Fibroblast of lung (primary cell): ENCODE measurements around the gene TGM6. TPM values are rescaled to one million over a fixed set of nuclear protein-coding genes. Genes with fewer than 3 reads are reported as not detected.

Experiments used
- DNase-seq, 2 donors: peaks; one replicate each; pipeline versions ENCODE4 v3.0.0 to v3.0.0-alpha.2; 2010; ENCODE audit warnings: low read depth in 2 of 2
- H2AFZ ChIP-seq: 2 replicates; pipeline ENCODE4 v1.5.1; 2012; ENCODE audit warnings: low read length, control low read depth, inconsistent platforms
- H3K27ac ChIP-seq: 2 replicates; pipeline ENCODE4 v1.5.1; 2011; ENCODE audit warnings: low read length, control low read depth; ENCODE audit not compliant: insufficient read depth
- H3K27me3 ChIP-seq: 2 replicates; pipeline ENCODE4 v1.5.1; 2011; ENCODE audit warnings: mild to moderate bottlenecking, low read length; ENCODE audit not compliant: control insufficient read depth, insufficient read depth
- H3K36me3 ChIP-seq: 2 replicates; pipeline ENCODE4 v1.5.1; 2011; ENCODE audit warnings: low read length; ENCODE audit not compliant: control insufficient read depth, insufficient read depth
- H3K4me1 ChIP-seq: 2 replicates; pipeline ENCODE4 v1.5.1; 2011; ENCODE audit warnings: low read length; ENCODE audit not compliant: control insufficient read depth, insufficient read depth; ENCODE audit errors: extremely low read depth
- H3K4me2 ChIP-seq: 2 replicates; pipeline ENCODE4 v1.5.1; 2011; ENCODE audit warnings: low read length, control low read depth; ENCODE audit not compliant: insufficient read depth; ENCODE audit errors: extremely low read depth
- H3K4me3 ChIP-seq, 4 experiments: fragments of 200-600 bp in 1 of 4; sonication (generic) in 1 of 4; replicated peaks in 1 of 4; 2 replicates each; pipeline ENCODE4 v1.5.1; 2011 to 2016; ENCODE audit warnings: low read length in 4 of 4, low read depth in 3 of 4, mild to moderate bottlenecking in 3 of 4, control low read depth in 2 of 4, inconsistent platforms in 1 of 4, mixed read lengths in 1 of 4; ENCODE audit not compliant: insufficient read depth in 1 of 4; ENCODE audit errors: control extremely low read depth in 1 of 4
- H3K79me2 ChIP-seq: 2 replicates; pipeline ENCODE4 v1.5.1; 2012; ENCODE audit warnings: mild to moderate bottlenecking, low read length, inconsistent platforms; ENCODE audit not compliant: control insufficient read depth, insufficient read depth
- H3K9ac ChIP-seq: 2 replicates; pipeline ENCODE4 v1.5.1; 2011; ENCODE audit warnings: mild to moderate bottlenecking, low read length, control low read depth; ENCODE audit not compliant: insufficient read depth
- H3K9me3 ChIP-seq: 2 replicates; pipeline ENCODE4 v1.5.1; 2012; ENCODE audit warnings: low read depth, low read length; ENCODE audit not compliant: control insufficient read depth, insufficient read depth
- H4K20me1 ChIP-seq: 2 replicates; pipeline ENCODE4 v1.5.1; 2011; ENCODE audit warnings: low read length; ENCODE audit not compliant: control insufficient read depth, insufficient read depth; ENCODE audit errors: extremely low read depth
- CTCF ChIP-seq, 2 donors: IDR thresholded peaks in 1 of 2; conservative IDR thresholded peaks in 1 of 2; 1 replicate in 1 of 2; 2 replicates in 1 of 2; pipeline ENCODE4 v1.5.1; 2011 to 2012; ENCODE audit warnings: low read length in 2 of 2, control low read depth in 1 of 2, inconsistent platforms in 1 of 2, low read depth in 1 of 2, mild to moderate bottlenecking in 1 of 2
- EZH2 ChIP-seq: IDR thresholded peaks from 2 replicates; pipeline ENCODE4 v1.5.1; 2012; ENCODE audit warnings: low read length, control low read depth, mild to moderate bottlenecking; ENCODE audit errors: missing control alignments
- polyA plus RNA-seq, 2 donors: library from polyadenylated mRNA; depleted of rRNA in 1 of 2; stranded (reverse) in 1 of 2; unstranded in 1 of 2; fragments of >200 nt; gene quantifications; 2 replicates each; pipeline ENCODE4 v1.2.1, GENCODE V29; 2011 to 2012; ENCODE audit warnings: missing spikeins in 1 of 2
- total RNA-seq: library from RNA; depleted of rRNA; stranded (reverse); fragments of >200 nt; gene quantifications from 2 replicates; pipeline ENCODE4 v1.2.1, GENCODE V29; 2014

TGM6 gene
- total and polyA plus RNA-seq, 2 donors (not counting 1 experiment from before 2014, with no cell fraction given): not detected

GRCh38 chr20:2451939-2452732 lies 71.4 kb downstream of the TGM6 start:
- no peaks in the 10 kb centered on the region for H3K79me2 ChIP-seq
- TF ChIP-seq EZH2 (no peak), CTCF (conservative IDR thresholded peaks at IDR 0.05 in 1 of 2, IDR thresholded peaks at IDR 0.05 in 1 of 2; ENCODE audit: low read depth in 1 of 2, low read length in 2 of 2) (peak; percentile 62 to 94)
- H3K4me2 ChIP-seq: no peak overlapping the region
- no peaks in the 10 kb centered on the region for H3K27me3 ChIP-seq
- no peaks in the 10 kb centered on the region for H3K4me1 ChIP-seq
- H2AFZ ChIP-seq: no peak overlapping the region
- peak; percentile 55 to 70 for DNase-seq
- H3K9me3 ChIP-seq: no peaks in the 10 kb centered on the region
- H3K27ac ChIP-seq: no peak overlapping the region
- no peak overlapping the region for H3K4me3 ChIP-seq
- H3K36me3 ChIP-seq: no peaks in the 10 kb centered on the region
- H4K20me1 ChIP-seq: no peaks in the 10 kb centered on the region
- no peak overlapping the region for H3K9ac ChIP-seq

GRCh38 chr20:2453792-2454191 lies 73.1 kb downstream of the TGM6 start:
- Histone ChIP-seq H4K20me1 (no peaks in the 10 kb centered on the region), H3K9me3 (no peaks in the 10 kb centered on the region), H3K27ac (no peak overlapping the region), H3K4me1 (no peaks in the 10 kb centered on the region), H3K4me2 (no peak overlapping the region), H3K27me3 (no peaks in the 10 kb centered on the region), H3K4me3 (no peak overlapping the region), H2AFZ (no peak overlapping the region), H3K9ac (no peak overlapping the region), H3K79me2 (no peaks in the 10 kb centered on the region), H3K36me3 (no peaks in the 10 kb centered on the region)
- DNase-seq: no peak
- TF ChIP-seq EZH2 (no peak), CTCF (conservative IDR thresholded peaks at IDR 0.05 in 1 of 2, IDR thresholded peaks at IDR 0.05 in 1 of 2; ENCODE audit: low read depth in 1 of 2, low read length in 2 of 2) (no peak)

- H3K9me3 ChIP-seq: no peaks in the 10 kb centered on the region
- H3K27ac ChIP-seq: no peak overlapping the region
- no peaks in the 10 kb centered on the region for H3K4me1 ChIP-seq
- no peak overlapping the region for H3K4me3 ChIP-seq
- H3K36me3 ChIP-seq: peaks cover 2% of the 10 kb centered on the region
- DNase-seq: no peak
- H3K79me2 ChIP-seq: no peaks in the 10 kb centered on the region
- TF ChIP-seq CTCF (conservative IDR thresholded peaks at IDR 0.05 in 1 of 2, IDR thresholded peaks at IDR 0.05 in 1 of 2; ENCODE audit: low read depth in 1 of 2, low read length in 2 of 2) (no peak), EZH2 (no peak)
- no peaks in the 10 kb centered on the region for H3K27me3 ChIP-seq
- H2AFZ ChIP-seq: no peak overlapping the region
- no peak overlapping the region for H3K4me2 ChIP-seq
- H4K20me1 ChIP-seq: no peaks in the 10 kb centered on the region
- H3K9ac ChIP-seq: no peak overlapping the region
Observed at GRCh38 chr20:2455771-2456497, 75.2 kb downstream of the TGM6 start.
